Stimulated activated CD4-positive, alpha-beta T cell treated with anti-CD3 and anti-CD28 coated beads, Interleukin-2, amount 100 ng/mL, for 4 hours (primary cell): Measurements from ENCODE around the gene SCYL2.
"Not testable (repeated sequence)": the region's sequence is repeated elsewhere in the genome, so short reads cannot be mapped to it uniquely, and the experiment has no call there.

Experiments used
- DNase-seq: peaks from one replicate; pipeline ENCODE4 v3.0.0-alpha.2; 2020; ENCODE audit warnings: low read depth

The SCYL2 gene

DNA sequence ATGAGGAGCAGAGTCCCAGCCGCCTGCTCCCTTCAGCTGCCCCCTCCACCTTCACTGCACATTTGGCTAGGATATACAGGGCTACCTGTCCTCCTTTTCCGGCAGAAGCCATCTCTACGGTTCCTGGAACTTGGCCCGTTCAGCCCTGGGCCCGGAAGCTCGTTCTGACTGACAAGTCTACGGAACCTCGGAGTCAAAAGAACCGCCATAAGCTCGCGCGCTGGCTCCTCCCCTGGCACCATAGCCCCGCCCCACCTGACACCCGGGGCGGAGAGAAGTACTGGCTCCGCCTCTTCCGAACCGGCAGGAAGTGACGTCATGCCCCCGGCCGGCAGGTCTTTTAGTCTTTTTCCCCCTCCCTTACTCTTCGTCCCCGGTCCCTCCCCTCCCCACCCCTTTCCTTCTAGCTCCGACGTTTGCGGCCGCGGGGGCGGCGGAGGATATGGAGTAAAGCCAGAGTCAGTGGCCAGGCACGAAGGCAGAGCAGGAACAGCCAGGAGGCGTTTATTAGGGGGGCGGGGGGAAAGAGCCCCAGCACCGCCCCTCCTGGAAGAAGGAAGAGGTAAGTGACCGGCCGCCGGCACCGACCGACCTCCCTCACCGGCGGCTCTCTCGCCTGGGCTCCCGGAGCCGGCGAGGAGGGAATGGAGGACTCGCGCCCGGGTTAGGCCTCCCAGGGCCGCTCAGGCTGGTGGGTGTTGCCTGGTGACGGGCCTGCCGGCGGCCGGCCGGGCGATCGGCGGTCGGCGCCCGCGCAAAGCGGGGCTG, at the start of gene SCYL2, which contains the start of gene DEPDC4:
SCYL2 (plus strand) TSS at position 343 of the 768 bp plus-strand sequence. CDS start 15,794 bp downstream, outside the sequence.
DEPDC4 (minus strand) TSS at position 245 of the 768 bp plus-strand sequence; CDS start at position 242, 3 bp downstream.
- DNase-seq: peak; percentile 89

DNA sequence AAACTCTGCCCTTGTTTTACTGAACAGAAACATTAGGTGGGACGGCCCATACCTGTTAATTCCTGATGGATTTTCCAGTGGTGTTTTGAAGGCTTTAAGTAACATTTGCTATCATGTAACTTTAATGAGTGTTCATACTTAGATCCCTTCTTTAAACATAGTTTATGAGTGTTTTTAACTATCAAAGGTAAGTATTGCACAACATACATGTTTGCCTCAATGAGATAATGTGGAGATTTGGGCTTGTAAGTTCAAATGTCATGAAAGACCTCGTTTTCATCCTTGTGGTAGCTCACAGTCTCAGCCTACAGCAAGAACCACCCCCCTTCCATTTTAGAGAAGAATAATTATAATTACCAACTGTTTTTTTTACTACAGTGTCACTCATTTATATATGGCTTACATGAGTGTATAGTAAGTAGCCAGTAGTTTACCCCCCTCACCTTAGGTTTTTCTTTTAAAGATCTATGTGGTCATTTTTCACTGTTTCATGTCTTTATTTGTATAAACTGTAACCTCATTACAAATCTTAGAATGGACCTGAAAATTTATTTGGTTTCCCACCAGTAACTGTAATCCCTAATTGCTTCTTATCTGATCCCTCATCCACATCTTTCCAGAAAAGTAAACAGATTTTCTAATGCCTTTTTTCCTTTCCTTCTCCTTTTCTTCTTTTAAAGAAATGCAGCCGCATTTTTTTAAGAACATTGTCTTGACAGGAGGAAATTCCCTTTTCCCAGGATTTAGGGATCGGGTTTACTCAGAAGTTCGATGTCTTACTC, 47.5 kb upstream of the SCYL2 start:
- no peak for DNase-seq

- DNase-seq: no peak
These were observed 45.5 kb upstream of the SCYL2 start for GRCh38 chr12:100221523-100221922.

DNA sequence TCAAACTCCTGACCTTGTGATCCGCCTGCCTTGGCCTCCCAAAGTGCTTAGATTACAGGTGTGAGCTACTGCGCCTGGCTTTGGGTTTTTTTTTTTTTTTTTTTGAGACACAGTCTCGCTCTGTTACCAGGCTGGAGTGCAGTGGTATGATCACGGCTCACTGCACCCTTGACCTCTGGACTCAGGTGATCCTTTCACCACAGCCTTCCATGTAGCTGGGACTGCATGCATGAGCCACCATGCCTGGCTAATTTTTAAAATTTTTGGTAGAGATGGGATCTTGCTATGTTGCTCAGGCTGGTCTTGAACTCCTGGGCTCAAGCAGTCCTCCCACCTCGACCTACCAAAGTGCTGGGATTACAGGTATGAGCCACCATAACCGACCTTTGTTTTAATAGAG, 44.8 kb upstream of the SCYL2 start:
- not testable (repeated sequence) for DNase-seq

GRCh38 chr12:100225491-100225890, 41.5 kb upstream of the SCYL2 start:
- no peak for DNase-seq

GRCh38 chr12:100229036-100229635, 37.8 kb upstream of the SCYL2 start:
- DNase-seq: no peak

GRCh38 chr12:100229876-100230275, 37.1 kb upstream of the SCYL2 start:
- DNase-seq: no peak

GRCh38 chr12:100231873-100232272, 35.1 kb upstream of the SCYL2 start:
- not testable (repeated sequence) for DNase-seq

DNA sequence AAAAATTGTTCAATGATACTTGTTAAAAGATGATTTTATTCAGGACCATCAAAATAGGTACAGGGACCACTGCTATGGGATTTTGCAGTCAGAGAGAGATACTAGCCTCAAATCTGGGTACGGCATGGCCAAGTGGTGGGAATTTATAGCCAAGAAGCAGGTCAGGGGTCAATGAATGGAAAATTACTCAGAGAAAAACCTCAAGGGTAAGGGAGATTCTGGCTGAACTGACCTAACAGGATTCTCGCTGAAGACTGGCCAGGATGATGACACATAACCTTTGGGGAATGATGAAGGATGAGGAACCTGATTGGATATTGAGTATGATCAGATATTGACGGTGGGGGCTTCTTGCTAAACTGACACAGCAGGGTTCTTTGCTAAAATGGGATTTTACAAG, 32.8 kb upstream of the SCYL2 start:
- DNase-seq: no peak

DNA sequence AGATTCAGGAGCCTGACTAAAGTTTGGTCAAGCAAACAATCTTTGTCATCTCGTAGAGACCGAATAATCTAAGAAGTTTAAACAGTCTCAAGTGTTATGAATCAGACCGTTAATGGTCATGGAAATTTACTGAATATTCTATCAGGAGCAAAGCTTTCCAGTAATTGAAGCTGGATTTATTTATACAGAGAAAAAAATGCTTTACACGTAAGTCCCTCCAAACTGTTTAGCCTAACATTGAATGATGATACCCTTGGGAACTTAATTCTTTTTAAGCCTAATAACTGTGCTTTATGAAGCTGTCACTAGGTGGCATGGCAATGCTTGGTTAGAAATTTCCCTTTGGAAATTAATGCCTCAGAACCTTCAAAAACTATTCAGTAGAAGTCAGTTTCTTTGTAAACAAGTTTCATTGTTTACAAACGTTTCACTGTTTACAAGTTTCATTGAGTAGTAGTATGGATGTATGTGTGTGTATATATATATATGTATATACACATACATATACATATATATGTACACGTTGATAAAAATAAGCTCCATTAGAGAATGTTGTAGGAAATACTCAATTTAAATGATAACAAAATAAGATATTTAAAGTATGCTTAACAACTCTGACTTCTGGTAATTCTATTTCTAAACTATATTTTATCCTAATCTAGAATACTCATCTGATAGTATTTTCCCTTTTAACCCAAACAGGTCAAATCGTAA, 32.2 kb upstream of the SCYL2 start:
- no peak for DNase-seq

GRCh38 chr12:100238801-100239200, 28.2 kb upstream of the SCYL2 start:
- DNase-seq: no peak

- DNase-seq: no peak
These were observed 27.4 kb upstream of the SCYL2 start for GRCh38 chr12:100239589-100239988.

DNA sequence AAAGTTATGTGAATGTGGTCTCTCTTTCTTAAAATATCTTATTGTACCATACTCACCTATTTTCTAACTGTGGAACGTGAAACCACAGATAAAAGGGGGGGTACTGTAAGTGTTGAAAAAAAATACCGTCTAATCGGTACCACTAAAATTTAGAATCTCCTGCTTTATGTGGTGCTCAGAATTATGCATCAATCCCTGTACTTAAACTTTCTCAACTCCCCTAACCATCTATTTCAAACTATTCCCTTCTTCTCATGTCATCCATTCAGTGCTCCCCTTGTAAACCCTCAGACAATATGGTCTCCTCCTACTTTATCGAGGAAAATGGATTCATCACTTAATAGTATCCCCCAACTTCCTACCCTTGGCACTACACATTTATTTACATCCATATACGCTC, 23.8 kb upstream of the SCYL2 start:
- DNase-seq: no peak

- no peak for DNase-seq
These were observed 19.2 kb upstream of the SCYL2 start for GRCh38 chr12:100247765-100248164.

DNA sequence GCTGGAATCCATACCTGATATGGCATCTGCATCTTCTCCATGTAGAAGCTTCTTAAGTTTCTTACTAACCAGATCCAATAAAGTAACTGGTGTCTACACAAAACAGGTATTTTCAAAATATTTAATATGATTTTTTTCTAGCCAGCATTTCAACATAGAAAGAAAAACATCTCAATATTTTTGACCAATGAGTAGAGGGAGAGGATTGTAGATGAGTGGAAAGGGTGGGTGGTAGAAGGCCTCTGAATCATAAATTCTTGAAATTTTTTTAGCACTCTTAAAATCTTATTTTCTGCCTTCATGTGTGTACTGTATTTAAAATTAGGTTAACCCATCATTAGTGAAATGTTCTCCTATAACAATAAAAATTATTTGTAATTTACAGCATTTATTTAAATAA, 18.1 kb upstream of the SCYL2 start:
- no peak for DNase-seq

- no peak for DNase-seq
These were observed 17.0 kb upstream of the SCYL2 start for GRCh38 chr12:100249941-100250340.

DNA sequence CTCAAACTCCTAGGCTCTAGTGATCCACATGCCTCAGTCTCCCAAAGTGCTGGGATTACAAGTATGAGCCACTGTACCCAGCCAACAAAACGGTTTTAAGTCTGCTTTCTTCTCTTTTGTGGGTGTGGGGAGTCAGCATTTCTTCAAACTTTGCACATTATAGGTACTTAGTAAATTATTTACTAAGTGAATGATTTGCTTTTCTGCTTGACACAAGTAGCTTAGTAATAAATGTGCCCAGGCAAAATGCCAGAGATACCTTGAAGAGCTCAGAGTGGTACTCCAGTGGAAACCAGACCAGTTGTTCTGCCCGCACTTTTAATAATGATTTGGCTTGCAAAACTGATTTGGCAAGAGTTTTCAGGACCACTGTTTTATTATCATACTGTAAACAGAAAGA, 15.1 kb upstream of the SCYL2 start:
- no peak for DNase-seq

DNA sequence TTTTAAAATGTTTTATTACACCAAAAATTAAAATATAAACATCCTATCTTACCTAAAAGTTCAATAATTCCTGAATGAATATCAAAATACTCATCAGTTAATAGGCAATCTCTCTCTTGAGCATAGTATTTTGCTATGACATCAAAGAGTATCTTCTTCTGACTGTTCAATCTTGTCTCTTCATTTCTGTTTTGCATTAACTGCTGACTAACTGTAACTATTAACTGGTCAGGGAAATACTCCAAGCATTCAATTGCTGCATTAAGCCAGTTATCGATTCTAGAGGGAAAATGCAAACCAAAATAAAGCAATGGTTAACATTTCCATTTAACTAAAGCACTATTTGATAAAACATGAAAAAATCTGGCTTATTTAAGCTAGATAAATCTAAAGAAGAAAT, 13.5 kb upstream of the SCYL2 start:
- no peak for DNase-seq

DNA sequence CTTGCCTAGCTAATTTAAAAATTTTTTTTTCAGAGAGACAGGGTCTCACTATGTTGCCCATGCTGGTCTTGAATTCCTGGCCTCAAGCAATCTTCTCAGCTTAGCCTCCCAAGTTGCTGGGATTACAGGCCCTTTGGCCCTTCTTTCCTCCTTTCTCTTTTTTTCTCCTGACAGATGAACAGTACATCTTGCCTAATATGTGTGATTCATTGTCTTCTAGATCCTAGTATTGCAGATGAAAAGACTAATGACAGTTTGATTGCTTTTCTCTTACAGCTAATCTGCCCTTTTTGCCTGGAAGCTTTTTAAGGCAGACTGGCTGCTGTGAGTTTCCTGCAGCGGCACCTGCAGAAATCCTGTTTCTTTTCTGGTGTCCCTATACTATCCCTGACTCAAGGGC, 12.1 kb upstream of the SCYL2 start:
- no peak for DNase-seq

- no peak for DNase-seq
These were observed 8.8 kb upstream of the SCYL2 start for GRCh38 chr12:100258127-100258526.

GRCh38 chr12:100263131-100263530, 3.8 kb upstream of the SCYL2 start:
- no peak for DNase-seq

GRCh38 chr12:100265107-100265506, 1.9 kb upstream of the SCYL2 start:
- not testable (repeated sequence) for DNase-seq
